GM13976 (cell line): ENCODE data around the gene ULK3.

ENCODE experiments used
- DNase-seq: peaks from one replicate; pipeline ENCODE4 v3.0.0; 2012; ENCODE audit warnings: low spot score
- in situ Hi-C: fragments of 300-500 bp; cut with MboI; formaldehyde crosslinking; loops from one replicate; pipeline ENCODE4 v1.12.0; 2022; ENCODE audit warnings: low sequenced_read_pairs, mixed read lengths, inconsistent platforms; ENCODE audit not compliant: unreplicated experiment
- TF ChIP-seq, protein P1 (sequence below): IDR thresholded peaks from 2 replicates; pipeline ENCODE4 v1.5.1; 2012; ENCODE audit warnings: borderline replicate concordance, mild to moderate bottlenecking; ENCODE audit not compliant: insufficient read depth; ENCODE audit errors: extremely low read depth, missing control alignments, control extremely low read depth

ULK3 gene

DNA sequence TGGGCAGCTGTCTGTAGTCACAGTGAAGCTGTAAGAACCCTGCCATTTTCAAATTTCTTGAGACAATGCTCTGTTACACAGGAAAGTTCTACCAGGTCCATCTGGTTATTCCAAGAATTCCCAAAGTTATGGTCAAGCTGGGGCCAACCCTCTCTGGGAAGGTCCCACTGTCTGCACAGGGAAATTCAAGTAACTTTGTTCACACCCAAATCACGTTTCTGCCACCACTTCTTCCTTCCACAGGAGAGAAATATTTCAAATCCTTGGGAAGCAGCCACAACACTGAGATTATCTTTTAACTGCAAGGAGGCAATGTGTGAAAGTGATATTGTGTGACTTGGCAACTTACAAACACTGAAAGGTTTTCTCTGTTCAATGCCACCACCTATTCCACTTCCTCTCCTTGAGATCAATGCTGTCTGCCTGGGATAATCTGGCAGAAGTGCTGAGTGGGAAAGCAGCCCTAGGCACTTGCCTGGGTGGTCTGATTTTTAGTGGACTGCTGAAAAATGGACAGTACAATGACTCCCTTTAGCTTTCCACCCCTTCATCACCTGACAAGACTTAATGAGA, 24.6 kb upstream of the ULK3 start:
- TF ChIP-seq, protein P1, sequence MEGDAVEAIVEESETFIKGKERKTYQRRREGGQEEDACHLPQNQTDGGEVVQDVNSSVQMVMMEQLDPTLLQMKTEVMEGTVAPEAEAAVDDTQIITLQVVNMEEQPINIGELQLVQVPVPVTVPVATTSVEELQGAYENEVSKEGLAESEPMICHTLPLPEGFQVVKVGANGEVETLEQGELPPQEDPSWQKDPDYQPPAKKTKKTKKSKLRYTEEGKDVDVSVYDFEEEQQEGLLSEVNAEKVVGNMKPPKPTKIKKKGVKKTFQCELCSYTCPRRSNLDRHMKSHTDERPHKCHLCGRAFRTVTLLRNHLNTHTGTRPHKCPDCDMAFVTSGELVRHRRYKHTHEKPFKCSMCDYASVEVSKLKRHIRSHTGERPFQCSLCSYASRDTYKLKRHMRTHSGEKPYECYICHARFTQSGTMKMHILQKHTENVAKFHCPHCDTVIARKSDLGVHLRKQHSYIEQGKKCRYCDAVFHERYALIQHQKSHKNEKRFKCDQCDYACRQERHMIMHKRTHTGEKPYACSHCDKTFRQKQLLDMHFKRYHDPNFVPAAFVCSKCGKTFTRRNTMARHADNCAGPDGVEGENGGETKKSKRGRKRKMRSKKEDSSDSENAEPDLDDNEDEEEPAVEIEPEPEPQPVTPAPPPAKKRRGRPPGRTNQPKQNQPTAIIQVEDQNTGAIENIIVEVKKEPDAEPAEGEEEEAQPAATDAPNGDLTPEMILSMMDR, result no peak
- in situ Hi-C loops, result no loop called here
- DNase-seq, result no peak

DNA sequence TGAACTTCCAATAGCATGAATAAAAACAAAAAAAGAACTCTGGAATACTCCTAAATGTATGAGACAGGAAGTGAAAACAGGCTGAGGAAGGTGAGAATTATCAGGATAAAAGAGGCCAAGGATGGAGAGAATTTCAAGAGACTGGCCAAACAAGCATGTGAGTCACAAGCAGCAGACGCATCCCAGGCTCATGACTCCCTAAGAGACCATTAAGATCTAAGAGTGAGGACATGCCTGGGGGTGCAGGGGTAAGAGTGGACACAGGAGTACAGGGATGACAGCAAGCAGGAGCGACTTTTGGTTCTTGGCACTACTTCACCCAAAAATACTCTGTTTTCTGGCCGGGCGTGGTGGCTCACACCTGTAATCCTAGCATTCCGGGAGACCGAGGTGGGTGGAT, 23.1 kb upstream of the ULK3 start:
- no peak for DNase-seq
- in situ Hi-C loops, result no loop called here
- TF ChIP-seq, protein P1, result no peak

DNA sequence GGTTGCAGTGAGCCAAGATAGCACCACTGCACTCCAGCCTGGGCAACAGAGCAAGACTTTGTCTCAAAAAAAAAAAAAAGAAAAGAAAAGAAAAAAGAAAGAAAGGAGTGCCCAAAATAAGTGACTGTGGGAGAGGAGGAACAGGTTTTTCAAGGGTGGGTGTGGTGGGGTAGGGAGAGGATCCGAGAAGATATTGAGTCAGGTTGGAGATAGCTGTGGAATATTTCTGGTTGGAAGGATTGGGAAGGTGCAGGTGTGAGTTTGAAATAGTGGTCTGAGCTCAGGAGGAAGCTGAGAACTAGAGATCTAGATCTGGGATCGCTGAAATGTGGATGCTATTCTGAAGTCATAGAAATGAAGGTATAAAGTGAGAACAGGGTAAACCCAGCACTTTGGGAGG, 22.4 kb upstream of the ULK3 start:
- no peak for DNase-seq
- TF ChIP-seq, protein P1, result no peak
- in situ Hi-C loops, result no loop called here

- DNase-seq, result no peak
- TF ChIP-seq, protein P1, result no peak
- in situ Hi-C loops, result no loop called here
Observed at GRCh38 chr15:74864296-74864695, 21.3 kb upstream of the ULK3 start.

DNA sequence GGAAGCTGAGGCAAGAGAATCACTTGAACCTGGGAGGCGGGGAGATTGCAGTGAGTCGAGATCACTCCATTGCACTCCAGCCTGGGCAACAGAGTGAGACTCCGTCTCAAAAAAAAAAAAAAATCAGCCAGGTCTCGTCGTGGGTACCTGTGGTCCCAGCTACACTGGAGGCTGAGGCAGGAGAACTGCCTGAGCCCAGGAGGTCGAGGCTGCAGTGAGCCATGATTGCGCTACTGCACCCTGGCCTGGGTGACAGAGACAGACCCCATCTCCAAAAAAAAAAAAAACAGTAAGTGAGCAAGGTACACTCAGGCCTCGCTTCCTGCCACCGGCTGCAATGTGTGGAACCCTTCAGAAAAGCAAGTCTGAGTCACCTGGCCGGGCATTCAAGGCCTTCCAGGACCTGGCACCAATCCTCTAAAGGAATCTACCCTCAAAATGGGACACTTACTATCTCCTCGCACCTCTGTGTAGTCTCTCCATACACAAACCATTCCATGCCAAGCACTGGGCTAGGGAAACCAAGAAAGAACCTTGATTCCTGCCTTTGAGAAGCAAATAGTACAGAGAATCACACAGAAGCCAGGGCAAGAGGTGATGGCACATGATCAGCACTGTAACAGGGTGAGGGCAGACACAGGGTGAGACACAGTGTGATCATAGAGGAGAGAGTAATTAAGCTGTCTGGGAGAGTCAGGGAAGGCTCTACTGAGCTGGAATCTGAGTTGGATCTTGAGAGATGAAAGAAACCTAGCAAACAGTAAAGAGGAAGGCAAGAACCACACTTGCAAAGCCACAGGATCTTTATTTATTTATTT, 20.5 kb upstream of the ULK3 start:
- TF ChIP-seq, protein P1, result no peak
- in situ Hi-C loops, result no loop called here
- no peak for DNase-seq

DNA sequence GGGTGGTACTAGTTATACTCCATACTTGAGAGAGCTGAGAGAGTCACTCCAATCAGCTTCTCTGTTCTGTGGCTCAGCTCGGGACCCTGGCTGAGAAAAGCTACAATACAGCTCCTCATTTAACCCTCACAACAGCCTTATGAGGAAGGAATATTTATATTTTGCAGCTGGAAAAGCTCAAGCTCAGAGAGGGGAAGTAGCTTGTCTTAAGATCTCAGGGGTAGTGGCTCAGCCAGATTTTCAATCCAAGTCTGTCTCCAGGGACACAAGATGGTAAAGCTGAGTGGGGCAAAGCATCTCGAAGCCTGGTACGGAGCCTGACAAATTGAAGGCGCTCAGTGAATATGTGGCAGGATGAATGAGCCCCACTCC, 15.4 kb upstream of the ULK3 start:
- DNase-seq, result no peak
- in situ Hi-C loops, result no loop called here
- TF ChIP-seq, protein P1, result no peak
